GM23338 (cell line): ENCODE results near the gene ST8SIA2. TPM values are rescaled to one million over a fixed set of nuclear protein-coding genes. Genes with fewer than 3 reads are reported as not detected.

ENCODE experiments used
- ATAC-seq: fragments of 200-7000 bp; cut with Tn5 transposase; 3 replicates; pipeline ENCODE4 v1.9.1; 2020
- DNase-seq: peaks from one replicate; pipeline ENCODE4 v3.0.0-alpha.2; 2015; ENCODE audit warnings: low spot score
- H2AFZ ChIP-seq: fragments of 200-600 bp; sonication (generic); 2 replicates; pipeline ENCODE4 v1.8.0; 2016; ENCODE audit warnings: antibody characterized with exemption, mild to moderate bottlenecking, moderate library complexity
- H3F3A ChIP-seq: fragments of 200-600 bp; sonication (generic); replicated peaks from 2 replicates; pipeline ENCODE4 v1.8.0; 2017; ENCODE audit warnings: antibody characterized with exemption, mixed run types, low read depth
- H3K27ac ChIP-seq: fragments of 200-600 bp; sonication (generic); 2 replicates; pipeline ENCODE4 v1.6.1; 2016; ENCODE audit warnings: low read depth
- H3K27me3 ChIP-seq: fragments of 200-600 bp; sonication (generic); 2 replicates; pipeline ENCODE4 v1.8.0; 2016; ENCODE audit warnings: mild to moderate bottlenecking, mixed run types, moderate library complexity; ENCODE audit not compliant: insufficient read depth
- H3K36me3 ChIP-seq: fragments of 200-600 bp; sonication (generic); 2 replicates; pipeline ENCODE4 v1.8.0; 2016; ENCODE audit warnings: mild to moderate bottlenecking; ENCODE audit not compliant: insufficient read depth
- H3K4me1 ChIP-seq: fragments of 200-600 bp; sonication (generic); 2 replicates; pipeline ENCODE4 v1.8.0; 2016; ENCODE audit warnings: mild to moderate bottlenecking, moderate library complexity; ENCODE audit not compliant: insufficient read depth
- H3K4me2 ChIP-seq: fragments of 200-600 bp; sonication (generic); 2 replicates; pipeline ENCODE4 v1.7.1; 2017; ENCODE audit warnings: mixed run types
- H3K4me3 ChIP-seq: fragments of 200-600 bp; sonication (generic); 2 replicates; pipeline ENCODE4 v1.6.1; 2016; ENCODE audit warnings: mixed run types
- H3K79me2 ChIP-seq: fragments of 200-600 bp; sonication (generic); replicated peaks from 2 replicates; pipeline ENCODE4 v1.8.0; 2017; ENCODE audit warnings: mild to moderate bottlenecking; ENCODE audit not compliant: insufficient read depth
- H3K9me2 ChIP-seq: fragments of 200-600 bp; sonication (generic); 2 replicates; pipeline ENCODE4 v1.8.0; 2017; ENCODE audit not compliant: insufficient read depth
- H4K20me1 ChIP-seq: fragments of 200-600 bp; sonication (generic); replicated peaks from 2 replicates; pipeline ENCODE4 v1.8.0; 2017; ENCODE audit warnings: mild to moderate bottlenecking; ENCODE audit not compliant: insufficient read depth
- H3K27ac Mint-ChIP-seq: 2 replicates; pipeline ENCODE4 v1.8.0; 2020; ENCODE audit warnings: inconsistent platforms, mild to moderate bottlenecking, moderate library complexity, mixed read lengths
- H3K27me3 Mint-ChIP-seq: 3 replicates; pipeline ENCODE4 v1.8.0; 2022; ENCODE audit warnings: low read depth, mild to moderate bottlenecking, moderate library complexity, mixed read lengths, inconsistent platforms; ENCODE audit not compliant: insufficient read depth, poor library complexity
- H3K36me3 Mint-ChIP-seq: 3 replicates; pipeline ENCODE4 v1.8.0; 2021; ENCODE audit warnings: low read depth, mild to moderate bottlenecking, inconsistent platforms, moderate library complexity, mixed read lengths
- H3K4me1 Mint-ChIP-seq: 3 replicates; pipeline ENCODE4 v1.8.0; 2020; ENCODE audit warnings: mild to moderate bottlenecking, inconsistent platforms, mixed read lengths
- H3K4me3 Mint-ChIP-seq: 3 replicates; pipeline ENCODE4 v1.8.0; 2021; ENCODE audit warnings: moderate library complexity, mild to moderate bottlenecking, inconsistent platforms, mixed read lengths
- H3K9me3 Mint-ChIP-seq: 3 replicates; pipeline ENCODE4 v1.8.0; 2020; ENCODE audit warnings: moderate library complexity, mild to moderate bottlenecking, inconsistent platforms, mixed read lengths
- CREB1 ChIP-seq: fragments of 250-450 bp; sonication (Bioruptor Pico); IDR thresholded peaks from 2 replicates; pipeline ENCODE4 v1.5.0; 2020; ENCODE audit warnings: low read depth, mild to moderate bottlenecking, moderate library complexity
- EZH2 ChIP-seq: fragments of 200-600 bp; sonication (generic); IDR thresholded peaks from one replicate; pipeline ENCODE4 v1.8.0; 2017; ENCODE audit warnings: antibody characterized with exemption, mild to moderate bottlenecking, low read depth; ENCODE audit not compliant: unreplicated experiment
- EZH2phosphoT487 ChIP-seq: fragments of 200-600 bp; sonication (generic); IDR thresholded peaks from one replicate; pipeline ENCODE4 v1.8.1; 2018; ENCODE audit warnings: antibody characterized with exemption; ENCODE audit not compliant: unreplicated experiment
- JUNB ChIP-seq: IDR thresholded peaks from one replicate; pipeline ENCODE4 v1.6.1; 2016; ENCODE audit warnings: antibody characterized with exemption; ENCODE audit not compliant: unreplicated experiment
- NANOG ChIP-seq: IDR thresholded peaks from 2 replicates; pipeline ENCODE4 v1.6.1; 2016; ENCODE audit warnings: antibody characterized with exemption, borderline replicate concordance
- POLR2AphosphoS5 ChIP-seq: IDR thresholded peaks from 2 replicates; pipeline ENCODE4 v1.6.1; 2016; ENCODE audit warnings: antibody characterized with exemption, low read depth
- STAT1 ChIP-seq: IDR thresholded peaks from one replicate; pipeline ENCODE4 v1.6.1; 2016; ENCODE audit warnings: antibody characterized with exemption; ENCODE audit not compliant: unreplicated experiment
- ZNF114 ChIP-seq: fragments of 250-450 bp; sonication (Bioruptor Pico); IDR thresholded peaks from 2 replicates; pipeline ENCODE4 v1.5.0; 2020; ENCODE audit warnings: mild to moderate bottlenecking, moderate library complexity
- ZNF331 ChIP-seq: fragments of 250-450 bp; sonication (Bioruptor Pico); IDR thresholded peaks from 2 replicates; pipeline ENCODE4 v1.5.0; 2020; ENCODE audit warnings: low read depth, mild to moderate bottlenecking, moderate library complexity
- polyA plus RNA-seq: library from polyadenylated mRNA; unstranded; fragments of >200 nt; fragmentation: Nextera tagmentation; extraction: Ambion mirVana; gene quantifications from 2 replicates; pipeline ENCODE4 v1.2.1, GENCODE V29; 2016
- total RNA-seq: library from RNA; depleted of rRNA; stranded (reverse); fragments of >200 nt; shearing (Covaris generic); gene quantifications from 2 replicates; pipeline ENCODE4 v1.2.3, GENCODE V29; 2014
- TF ChIP-seq, protein P1 (sequence below), 2 experiments: fragments of 200-600 bp in 1 of 2; sonication (generic) in 1 of 2; conservative IDR thresholded peaks; 2 replicates each; pipeline versions ENCODE4 v1.5.1 to v1.6.1; 2016 to 2017; ENCODE audit warnings: antibody characterized with exemption in 2 of 2, low read depth in 2 of 2, mild to moderate bottlenecking in 2 of 2, moderate library complexity in 1 of 2
- TF ChIP-seq, protein P2 (sequence below): fragments of 250-450 bp; sonication (Bioruptor Pico); IDR thresholded peaks from 2 replicates; pipeline ENCODE4 v1.5.0; 2020; ENCODE audit warnings: mild to moderate bottlenecking, moderate library complexity
- TF ChIP-seq, protein P3 (sequence below): IDR thresholded peaks from one replicate; pipeline ENCODE4 v1.6.1; 2018; ENCODE audit warnings: antibody characterized with exemption; ENCODE audit not compliant: unreplicated experiment
- TF ChIP-seq, protein P4 (sequence below): IDR thresholded peaks from 2 replicates; pipeline ENCODE4 v1.6.1; 2016; ENCODE audit warnings: antibody characterized with exemption

ST8SIA2 gene
- total and polyA plus RNA-seq, 2 experiments from 2014 or later: 0.66 to 1.2 TPM

- Histone ChIP-seq H3K27ac (no peak overlapping the region), H3K9me2 (peaks cover 12% of the 10 kb centered on the region; the same call in 1 of the 2 replicates), H3F3A (no peaks in the 10 kb centered on the region), H3K4me3 (no peak overlapping the region), H3K27me3 (no peaks in the 10 kb centered on the region), H3K79me2 (no peaks in the 10 kb centered on the region), H4K20me1 (no peaks in the 10 kb centered on the region), H3K4me2 (no peak overlapping the region), H2AFZ (no peak overlapping the region), H3K4me1 (no peaks in the 10 kb centered on the region), H3K36me3 (0 out of 2 replicates have a peak, but pooled peaks cover 3% of the 10 kb centered on the region)
- TF ChIP-seq NANOG (no peak), STAT1 (no peak), EZH2 (no peak), POLR2AphosphoS5 (no peak), ZNF331 (CRISPR knock-in tag) (no peak), EZH2phosphoT487 (no peak), JUNB (no peak), ZNF114 (CRISPR knock-in tag) (no peak), CREB1 (CRISPR knock-in tag) (no peak)
- TF ChIP-seq, protein P1, sequence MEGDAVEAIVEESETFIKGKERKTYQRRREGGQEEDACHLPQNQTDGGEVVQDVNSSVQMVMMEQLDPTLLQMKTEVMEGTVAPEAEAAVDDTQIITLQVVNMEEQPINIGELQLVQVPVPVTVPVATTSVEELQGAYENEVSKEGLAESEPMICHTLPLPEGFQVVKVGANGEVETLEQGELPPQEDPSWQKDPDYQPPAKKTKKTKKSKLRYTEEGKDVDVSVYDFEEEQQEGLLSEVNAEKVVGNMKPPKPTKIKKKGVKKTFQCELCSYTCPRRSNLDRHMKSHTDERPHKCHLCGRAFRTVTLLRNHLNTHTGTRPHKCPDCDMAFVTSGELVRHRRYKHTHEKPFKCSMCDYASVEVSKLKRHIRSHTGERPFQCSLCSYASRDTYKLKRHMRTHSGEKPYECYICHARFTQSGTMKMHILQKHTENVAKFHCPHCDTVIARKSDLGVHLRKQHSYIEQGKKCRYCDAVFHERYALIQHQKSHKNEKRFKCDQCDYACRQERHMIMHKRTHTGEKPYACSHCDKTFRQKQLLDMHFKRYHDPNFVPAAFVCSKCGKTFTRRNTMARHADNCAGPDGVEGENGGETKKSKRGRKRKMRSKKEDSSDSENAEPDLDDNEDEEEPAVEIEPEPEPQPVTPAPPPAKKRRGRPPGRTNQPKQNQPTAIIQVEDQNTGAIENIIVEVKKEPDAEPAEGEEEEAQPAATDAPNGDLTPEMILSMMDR (conservative IDR thresholded peaks at IDR 0.05; ENCODE audit: low read depth in 2 of 2): no peak
- TF ChIP-seq, protein P2, sequence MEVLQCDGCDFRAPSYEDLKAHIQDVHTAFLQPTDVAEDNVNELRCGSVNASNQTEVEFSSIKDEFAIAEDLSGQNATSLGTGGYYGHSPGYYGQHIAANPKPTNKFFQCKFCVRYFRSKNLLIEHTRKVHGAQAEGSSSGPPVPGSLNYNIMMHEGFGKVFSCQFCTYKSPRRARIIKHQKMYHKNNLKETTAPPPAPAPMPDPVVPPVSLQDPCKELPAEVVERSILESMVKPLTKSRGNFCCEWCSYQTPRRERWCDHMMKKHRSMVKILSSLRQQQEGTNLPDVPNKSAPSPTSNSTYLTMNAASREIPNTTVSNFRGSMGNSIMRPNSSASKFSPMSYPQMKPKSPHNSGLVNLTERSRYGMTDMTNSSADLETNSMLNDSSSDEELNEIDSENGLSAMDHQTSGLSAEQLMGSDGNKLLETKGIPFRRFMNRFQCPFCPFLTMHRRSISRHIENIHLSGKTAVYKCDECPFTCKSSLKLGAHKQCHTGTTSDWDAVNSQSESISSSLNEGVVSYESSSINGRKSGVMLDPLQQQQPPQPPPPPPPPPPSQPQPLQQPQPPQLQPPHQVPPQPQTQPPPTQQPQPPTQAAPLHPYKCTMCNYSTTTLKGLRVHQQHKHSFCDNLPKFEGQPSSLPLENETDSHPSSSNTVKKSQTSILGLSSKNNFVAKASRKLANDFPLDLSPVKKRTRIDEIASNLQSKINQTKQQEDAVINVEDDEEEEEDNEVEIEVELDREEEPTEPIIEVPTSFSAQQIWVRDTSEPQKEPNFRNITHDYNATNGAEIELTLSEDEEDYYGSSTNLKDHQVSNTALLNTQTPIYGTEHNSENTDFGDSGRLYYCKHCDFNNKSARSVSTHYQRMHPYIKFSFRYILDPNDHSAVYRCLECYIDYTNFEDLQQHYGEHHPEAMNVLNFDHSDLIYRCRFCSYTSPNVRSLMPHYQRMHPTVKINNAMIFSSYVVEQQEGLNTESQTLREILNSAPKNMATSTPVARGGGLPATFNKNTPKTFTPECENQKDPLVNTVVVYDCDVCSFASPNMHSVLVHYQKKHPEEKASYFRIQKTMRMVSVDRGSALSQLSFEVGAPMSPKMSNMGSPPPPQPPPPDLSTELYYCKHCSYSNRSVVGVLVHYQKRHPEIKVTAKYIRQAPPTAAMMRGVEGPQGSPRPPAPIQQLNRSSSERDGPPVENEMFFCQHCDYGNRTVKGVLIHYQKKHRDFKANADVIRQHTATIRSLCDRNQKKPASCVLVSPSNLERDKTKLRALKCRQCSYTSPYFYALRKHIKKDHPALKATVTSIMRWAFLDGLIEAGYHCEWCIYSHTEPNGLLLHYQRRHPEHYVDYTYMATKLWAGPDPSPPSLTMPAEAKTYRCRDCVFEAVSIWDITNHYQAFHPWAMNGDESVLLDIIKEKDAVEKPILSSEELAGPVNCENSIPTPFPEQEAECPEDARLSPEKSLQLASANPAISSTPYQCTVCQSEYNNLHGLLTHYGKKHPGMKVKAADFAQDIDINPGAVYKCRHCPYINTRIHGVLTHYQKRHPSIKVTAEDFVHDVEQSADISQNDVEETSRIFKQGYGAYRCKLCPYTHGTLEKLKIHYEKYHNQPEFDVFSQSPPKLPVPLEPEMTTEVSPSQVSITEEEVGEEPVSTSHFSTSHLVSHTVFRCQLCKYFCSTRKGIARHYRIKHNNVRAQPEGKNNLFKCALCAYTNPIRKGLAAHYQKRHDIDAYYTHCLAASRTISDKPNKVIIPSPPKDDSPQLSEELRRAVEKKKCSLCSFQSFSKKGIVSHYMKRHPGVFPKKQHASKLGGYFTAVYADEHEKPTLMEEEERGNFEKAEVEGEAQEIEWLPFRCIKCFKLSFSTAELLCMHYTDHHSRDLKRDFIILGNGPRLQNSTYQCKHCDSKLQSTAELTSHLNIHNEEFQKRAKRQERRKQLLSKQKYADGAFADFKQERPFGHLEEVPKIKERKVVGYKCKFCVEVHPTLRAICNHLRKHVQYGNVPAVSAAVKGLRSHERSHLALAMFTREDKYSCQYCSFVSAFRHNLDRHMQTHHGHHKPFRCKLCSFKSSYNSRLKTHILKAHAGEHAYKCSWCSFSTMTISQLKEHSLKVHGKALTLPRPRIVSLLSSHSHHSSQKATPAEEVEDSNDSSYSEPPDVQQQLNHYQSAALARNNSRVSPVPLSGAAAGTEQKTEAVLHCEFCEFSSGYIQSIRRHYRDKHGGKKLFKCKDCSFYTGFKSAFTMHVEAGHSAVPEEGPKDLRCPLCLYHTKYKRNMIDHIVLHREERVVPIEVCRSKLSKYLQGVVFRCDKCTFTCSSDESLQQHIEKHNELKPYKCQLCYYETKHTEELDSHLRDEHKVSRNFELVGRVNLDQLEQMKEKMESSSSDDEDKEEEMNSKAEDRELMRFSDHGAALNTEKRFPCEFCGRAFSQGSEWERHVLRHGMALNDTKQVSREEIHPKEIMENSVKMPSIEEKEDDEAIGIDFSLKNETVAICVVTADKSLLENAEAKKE: no peak
- TF ChIP-seq, protein P3, sequence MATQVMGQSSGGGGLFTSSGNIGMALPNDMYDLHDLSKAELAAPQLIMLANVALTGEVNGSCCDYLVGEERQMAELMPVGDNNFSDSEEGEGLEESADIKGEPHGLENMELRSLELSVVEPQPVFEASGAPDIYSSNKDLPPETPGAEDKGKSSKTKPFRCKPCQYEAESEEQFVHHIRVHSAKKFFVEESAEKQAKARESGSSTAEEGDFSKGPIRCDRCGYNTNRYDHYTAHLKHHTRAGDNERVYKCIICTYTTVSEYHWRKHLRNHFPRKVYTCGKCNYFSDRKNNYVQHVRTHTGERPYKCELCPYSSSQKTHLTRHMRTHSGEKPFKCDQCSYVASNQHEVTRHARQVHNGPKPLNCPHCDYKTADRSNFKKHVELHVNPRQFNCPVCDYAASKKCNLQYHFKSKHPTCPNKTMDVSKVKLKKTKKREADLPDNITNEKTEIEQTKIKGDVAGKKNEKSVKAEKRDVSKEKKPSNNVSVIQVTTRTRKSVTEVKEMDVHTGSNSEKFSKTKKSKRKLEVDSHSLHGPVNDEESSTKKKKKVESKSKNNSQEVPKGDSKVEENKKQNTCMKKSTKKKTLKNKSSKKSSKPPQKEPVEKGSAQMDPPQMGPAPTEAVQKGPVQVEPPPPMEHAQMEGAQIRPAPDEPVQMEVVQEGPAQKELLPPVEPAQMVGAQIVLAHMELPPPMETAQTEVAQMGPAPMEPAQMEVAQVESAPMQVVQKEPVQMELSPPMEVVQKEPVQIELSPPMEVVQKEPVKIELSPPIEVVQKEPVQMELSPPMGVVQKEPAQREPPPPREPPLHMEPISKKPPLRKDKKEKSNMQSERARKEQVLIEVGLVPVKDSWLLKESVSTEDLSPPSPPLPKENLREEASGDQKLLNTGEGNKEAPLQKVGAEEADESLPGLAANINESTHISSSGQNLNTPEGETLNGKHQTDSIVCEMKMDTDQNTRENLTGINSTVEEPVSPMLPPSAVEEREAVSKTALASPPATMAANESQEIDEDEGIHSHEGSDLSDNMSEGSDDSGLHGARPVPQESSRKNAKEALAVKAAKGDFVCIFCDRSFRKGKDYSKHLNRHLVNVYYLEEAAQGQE: no peak
- TF ChIP-seq, protein P4, sequence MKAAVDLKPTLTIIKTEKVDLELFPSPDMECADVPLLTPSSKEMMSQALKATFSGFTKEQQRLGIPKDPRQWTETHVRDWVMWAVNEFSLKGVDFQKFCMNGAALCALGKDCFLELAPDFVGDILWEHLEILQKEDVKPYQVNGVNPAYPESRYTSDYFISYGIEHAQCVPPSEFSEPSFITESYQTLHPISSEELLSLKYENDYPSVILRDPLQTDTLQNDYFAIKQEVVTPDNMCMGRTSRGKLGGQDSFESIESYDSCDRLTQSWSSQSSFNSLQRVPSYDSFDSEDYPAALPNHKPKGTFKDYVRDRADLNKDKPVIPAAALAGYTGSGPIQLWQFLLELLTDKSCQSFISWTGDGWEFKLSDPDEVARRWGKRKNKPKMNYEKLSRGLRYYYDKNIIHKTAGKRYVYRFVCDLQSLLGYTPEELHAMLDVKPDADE: no peak
- DNase-seq: no peak
- peaks cover 2% of the 10 kb centered on the region for H3K27me3 Mint-ChIP-seq
- no peaks in the 10 kb centered on the region for H3K36me3 Mint-ChIP-seq
- H3K4me3 Mint-ChIP-seq: no peak overlapping the region
- no peak overlapping the region for H3K27ac Mint-ChIP-seq
- H3K4me1 Mint-ChIP-seq: peaks cover 8% of the 10 kb centered on the region; the same call in 2 of the 3 replicates
- ATAC-seq: no peak
- peaks cover 11% of the 10 kb centered on the region; the same call in 1 of the 3 replicates for H3K9me3 Mint-ChIP-seq
These were observed 101.2 kb downstream of the ST8SIA2 start for GRCh38 chr15:92494806-92495336.
